GM04503 (cell line): ENCODE measurements around the gene SYNDIG1L.

Source experiments
- DNase-seq: peaks from one replicate; pipeline ENCODE4 v3.0.0-alpha.2; 2012; ENCODE audit warnings: low read depth

SYNDIG1L gene

GRCh38 chr14:74429221-74429691 is 3.2 kb upstream of the SYNDIG1L start:
- DNase-seq, result no peak

GRCh38 chr14:74427651-74428050 is 1.6 kb upstream of the SYNDIG1L start:
- DNase-seq, result no peak

- DNase-seq, result no peak
Measured at GRCh38 chr14:74425525-74426201, 347 bp downstream of the SYNDIG1L start.

GRCh38 chr14:74424606-74425005 is 1.4 kb downstream of the SYNDIG1L start:
- no peak for DNase-seq

- no peak for DNase-seq
Measured at GRCh38 chr14:74423246-74423645, 2.8 kb downstream of the SYNDIG1L start.

GRCh38 chr14:74421981-74422380 is 4.0 kb downstream of the SYNDIG1L start:
- no peak for DNase-seq

GRCh38 chr14:74419086-74419485 is 6.9 kb downstream of the SYNDIG1L start:
- DNase-seq, result no peak

- no peak for DNase-seq
Measured at GRCh38 chr14:74418031-74418430, 8.0 kb downstream of the SYNDIG1L start.

GRCh38 chr14:74417611-74418010 is 8.4 kb downstream of the SYNDIG1L start:
- DNase-seq, result no peak

- DNase-seq, result no peak
Measured at GRCh38 chr14:74417201-74417600, 8.8 kb downstream of the SYNDIG1L start.

- DNase-seq, result no peak
Measured at GRCh38 chr14:74415115-74415437, 10.9 kb downstream of the SYNDIG1L start.

- DNase-seq, result no peak
Measured at GRCh38 chr14:74414403-74415114, 11.5 kb downstream of the SYNDIG1L start.

GRCh38 chr14:74413627-74414026 is 12.4 kb downstream of the SYNDIG1L start:
- DNase-seq, result no peak

GRCh38 chr14:74412753-74413152 is 13.3 kb downstream of the SYNDIG1L start:
- DNase-seq, result no peak

- no peak for DNase-seq
Measured at GRCh38 chr14:74411671-74412070, 14.3 kb downstream of the SYNDIG1L start.

GRCh38 chr14:74409441-74409840 is 16.6 kb downstream of the SYNDIG1L start:
- DNase-seq, result no peak

- DNase-seq, result no peak
Measured at GRCh38 chr14:74408870-74409269, 17.1 kb downstream of the SYNDIG1L start.

- no peak for DNase-seq
Measured at GRCh38 chr14:74407801-74408154, 18.2 kb downstream of the SYNDIG1L start.

- DNase-seq, result no peak
Measured at GRCh38 chr14:74407021-74407800, 18.8 kb downstream of the SYNDIG1L start.

GRCh38 chr14:74405663-74406062 is 20.3 kb downstream of the SYNDIG1L start:
- no peak for DNase-seq

- no peak for DNase-seq
Measured at GRCh38 chr14:74404435-74404834, 21.6 kb downstream of the SYNDIG1L start.

GRCh38 chr14:74403619-74404417 is 22.2 kb downstream of the SYNDIG1L start:
- DNase-seq, result no peak
